ENCODE data around the gene MYL9.

The MYL9 gene

DNA sequence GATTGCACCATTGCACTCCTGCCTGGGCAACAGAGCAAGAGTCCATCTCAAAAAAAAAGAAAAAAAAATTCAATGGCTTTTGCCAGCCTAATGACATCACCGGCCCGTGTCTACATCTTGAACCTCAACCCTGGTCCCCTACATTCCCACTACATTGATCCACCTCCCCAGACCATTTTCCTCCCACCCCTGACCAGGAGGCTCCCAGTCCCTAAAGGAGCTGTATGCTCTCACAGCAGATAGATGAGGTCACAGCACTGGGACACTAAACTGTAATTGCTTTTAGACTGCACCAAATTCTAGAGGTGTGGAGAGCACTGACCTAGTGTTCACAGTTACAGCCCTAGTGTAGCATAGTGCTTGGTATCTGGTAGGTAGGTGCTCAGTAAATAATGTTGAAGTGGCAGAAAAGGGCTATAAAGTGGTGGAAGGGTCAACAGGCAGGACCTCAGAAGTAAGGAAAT lies 42.7 kb downstream of the MYL9 start:
- no peak for DNase-seq (ENCODE audit: low read depth)

DNA sequence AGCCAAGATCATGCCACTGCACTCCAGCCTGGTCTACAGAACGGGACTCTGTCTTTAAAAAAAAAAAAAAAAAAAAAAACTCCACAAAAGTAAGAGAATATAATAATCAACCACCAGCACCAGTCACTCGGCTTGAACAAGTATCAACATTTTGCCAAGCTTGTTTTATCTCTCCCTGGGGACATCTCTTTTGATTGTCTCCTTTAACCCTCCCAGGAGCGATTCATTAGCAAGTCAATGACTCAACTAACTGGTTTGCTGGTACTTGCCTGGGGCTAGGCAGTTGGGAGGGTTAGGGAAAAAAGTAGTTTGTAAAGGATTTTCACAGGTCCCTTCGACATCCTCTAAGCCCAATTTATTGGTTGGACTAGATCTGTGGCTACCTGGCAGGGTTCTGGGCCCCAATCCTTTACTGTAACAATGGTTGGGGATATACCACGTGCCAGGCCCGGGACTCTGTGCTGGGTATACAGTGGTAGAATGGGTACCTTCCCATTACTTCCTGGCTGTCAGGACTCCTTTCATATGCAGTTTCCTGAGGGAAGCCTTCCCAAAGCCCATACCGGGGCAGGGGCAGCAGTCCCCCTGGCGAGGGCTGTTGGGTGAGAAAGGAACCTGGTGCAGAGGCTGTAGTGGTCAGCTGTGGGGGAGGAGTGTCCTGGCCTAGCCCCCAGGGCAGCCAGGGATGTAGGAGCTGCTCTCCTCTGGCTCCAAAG lies 44.2 kb downstream of the MYL9 start:
- peak; percentile 88 for DNase-seq (ENCODE audit: low read depth)

DNA sequence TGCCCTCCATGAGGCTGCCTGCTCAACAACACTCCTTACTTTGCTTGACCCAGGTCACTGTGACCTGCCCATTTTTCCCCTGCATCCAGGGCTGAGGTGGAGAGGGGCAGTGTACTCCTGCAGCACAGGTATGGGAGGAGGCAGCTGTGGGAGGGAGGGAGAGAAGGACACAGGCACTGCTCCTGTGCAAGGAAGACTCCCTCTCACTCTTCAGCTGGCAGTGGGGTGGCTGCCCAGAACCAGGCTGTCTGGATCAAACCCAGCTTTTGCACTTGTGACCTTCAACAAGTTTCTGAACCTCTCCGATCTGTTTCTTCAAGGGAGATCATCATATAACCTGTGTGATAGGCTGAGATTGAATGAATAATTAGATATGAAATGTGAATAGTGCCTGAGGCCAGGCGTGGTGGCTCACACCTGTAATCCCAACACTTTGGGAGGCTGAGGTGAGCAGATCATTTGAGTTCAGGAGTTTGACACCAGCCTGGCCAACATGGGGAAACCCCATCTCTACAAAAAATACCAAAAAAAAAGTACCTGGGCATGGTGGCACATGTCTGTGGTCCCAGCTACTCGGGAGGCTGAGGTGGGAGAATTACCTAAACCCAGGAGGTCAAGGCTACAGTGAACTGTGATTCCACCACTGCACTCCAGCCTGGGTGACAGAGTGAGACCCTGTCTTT lies 46.2 kb downstream of the MYL9 start:
- DNase-seq (ENCODE audit: low read depth): no peak

DNA sequence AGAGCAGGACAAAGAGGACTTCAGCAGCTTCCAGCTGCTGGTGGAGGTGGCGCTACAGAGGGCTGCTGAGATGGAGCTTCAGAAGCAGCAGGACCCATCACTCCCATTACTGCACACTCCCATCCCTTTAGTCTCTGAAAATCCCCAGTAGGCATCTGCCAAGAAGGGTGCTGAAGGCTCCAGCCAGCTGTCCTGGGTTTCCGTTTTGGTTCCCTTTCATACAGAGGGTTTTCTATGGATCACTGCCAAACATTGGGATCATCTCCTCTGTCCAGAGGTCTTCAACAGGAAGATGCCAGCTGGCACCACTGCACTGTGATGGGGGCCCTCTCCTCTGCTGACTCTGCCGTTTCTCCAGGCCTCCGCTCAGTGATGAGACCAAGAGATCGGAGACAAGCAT lies 50.0 kb downstream of the MYL9 start:
- DNase-seq (ENCODE audit: low read depth): no peak

DNA sequence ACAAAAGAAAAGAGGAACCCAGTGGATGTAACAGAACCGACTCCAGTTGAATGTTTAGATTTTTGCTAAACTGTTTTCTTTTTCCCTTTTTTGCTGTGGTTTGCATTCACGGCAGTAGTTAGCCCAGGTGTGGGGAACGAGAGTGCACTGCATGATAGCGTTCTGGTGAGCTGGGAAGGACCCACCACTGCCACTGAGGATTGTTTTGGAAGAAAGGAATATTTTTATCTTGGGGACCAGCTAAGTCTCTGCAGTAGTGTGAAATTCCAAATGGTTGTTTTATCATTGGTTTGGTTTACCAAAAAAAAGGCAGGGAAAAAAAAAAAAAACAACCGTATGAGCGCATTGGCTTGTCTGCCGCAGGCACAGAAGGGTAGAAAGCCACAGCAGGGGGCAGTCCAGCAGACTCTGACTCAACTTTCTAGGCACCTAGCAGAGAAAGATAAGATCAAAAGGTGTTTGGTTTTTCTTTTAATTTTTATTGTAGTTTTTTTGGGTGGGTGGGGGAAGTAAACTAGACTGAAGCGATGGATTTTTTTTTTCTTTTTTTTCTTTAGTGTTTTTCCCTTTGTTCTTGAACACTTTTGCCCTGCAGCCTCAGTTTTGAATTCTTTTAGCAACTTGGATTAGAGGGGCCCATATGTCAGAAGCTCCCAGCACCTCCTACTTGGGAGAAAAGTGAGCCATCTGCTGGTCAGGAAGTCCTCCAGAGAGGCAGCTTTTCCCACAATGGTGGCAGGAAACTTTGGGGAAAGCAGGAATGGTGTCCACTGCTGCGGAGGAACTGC lies 50.7 kb downstream of the MYL9 start:
- peak; percentile 72 for DNase-seq (ENCODE audit: low read depth)

DNA sequence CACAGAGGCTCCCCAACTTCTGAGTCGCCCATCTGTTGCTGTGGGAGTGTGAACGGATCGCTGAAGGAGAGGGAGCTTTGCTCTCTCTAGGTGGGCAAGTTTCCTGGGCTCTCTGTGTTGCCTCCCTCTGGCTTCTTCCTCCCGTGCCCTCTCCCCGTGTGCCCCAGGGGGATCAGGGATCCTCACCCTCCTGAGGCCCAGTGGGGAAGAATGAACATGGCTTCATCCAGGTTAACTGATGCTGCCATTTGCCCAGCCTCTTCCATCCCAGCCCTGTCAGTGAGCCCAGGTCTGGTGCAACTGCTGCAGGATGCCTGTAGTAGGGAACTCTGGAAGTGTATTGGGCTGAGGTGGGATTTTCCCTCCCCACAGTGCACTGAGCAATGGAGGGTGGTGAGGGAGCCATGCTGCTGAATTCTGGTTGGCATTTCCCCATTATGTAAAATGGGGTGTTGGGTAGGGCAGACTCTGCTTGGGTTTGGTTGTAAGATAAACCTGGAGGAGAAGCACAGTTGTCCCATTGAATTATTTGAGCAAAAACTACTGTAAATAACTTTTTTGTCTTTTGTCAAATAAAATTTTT lies 52.1 kb downstream of the MYL9 start:
- DNase-seq (ENCODE audit: low read depth): no peak

DNA sequence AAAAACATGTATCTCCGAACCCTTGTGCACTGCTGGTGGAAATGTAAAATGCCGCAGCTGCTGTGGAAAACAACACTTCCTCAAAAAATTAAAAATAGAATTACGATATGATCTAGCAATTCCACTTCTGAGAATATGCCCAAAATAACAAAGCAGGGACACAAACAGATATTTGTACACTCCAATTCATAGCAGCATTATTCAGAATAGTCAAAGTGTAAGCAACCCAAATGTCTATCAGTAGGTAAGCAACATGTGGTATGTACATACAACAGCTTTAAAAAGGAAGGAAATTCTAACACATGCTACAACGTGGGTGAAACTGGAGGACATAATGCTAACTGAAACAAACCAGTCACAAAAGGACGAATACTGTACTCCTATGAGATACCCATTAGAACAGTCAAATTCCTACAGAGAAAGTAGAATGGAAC lies 58.6 kb downstream of the MYL9 start:
- no peak for DNase-seq (ENCODE audit: low read depth)
